GM11168 (cell line): ENCODE measurements around the gene SMIM33.
"Not testable (repeated sequence)": the region's sequence is repeated elsewhere in the genome, so short reads cannot be mapped to it uniquely, and the experiment has no call there.

Experiments
- in situ Hi-C: fragments of 300-500 bp; cut with MboI; formaldehyde crosslinking; loops from one replicate; pipeline ENCODE4 v1.12.0; 2022; ENCODE audit warnings: low sequenced_read_pairs; ENCODE audit not compliant: unreplicated experiment

SMIM33 gene

GRCh38 chr5:139470821-139471300, at the start of gene SMIM33:
TSS of gene SMIM33 (plus strand) at chr5:139471004. CDS start at chr5:139471122, 118 bp downstream.
- in situ Hi-C loops = loop anchor here (10.0 kb wide), 1 partner anchor 46 kb away; no protein-coding TSS in a partner anchor

- in situ Hi-C loops = loop anchor here (10.0 kb wide), 1 partner anchor 52 kb away; the partner anchor contains the start of gene SMIM33
These were observed 48.4 kb upstream of the SMIM33 start for GRCh38 chr5:139422307-139422893.

GRCh38 chr5:139425497-139425896, 45.3 kb upstream of the SMIM33 start:
- in situ Hi-C loops = loop anchor here (10.0 kb wide), 1 partner anchor 49 kb away; the partner anchor contains the start of gene SMIM33

- in situ Hi-C loops = loop anchor here (10.0 kb wide), 1 partner anchor 48 kb away; the partner anchor contains the start of gene SMIM33
These were observed 44.5 kb upstream of the SMIM33 start for GRCh38 chr5:139426203-139426885.

GRCh38 chr5:139430015-139430414, 40.8 kb upstream of the SMIM33 start:
- in situ Hi-C loops = no loop called here

- in situ Hi-C loops = no loop called here
These were observed 39.1 kb upstream of the SMIM33 start for GRCh38 chr5:139431706-139432105.

GRCh38 chr5:139435676-139436075, 35.1 kb upstream of the SMIM33 start:
- in situ Hi-C loops = no loop called here

GRCh38 chr5:139438707-139439012, 32.1 kb upstream of the SMIM33 start:
- in situ Hi-C loops = no loop called here

- in situ Hi-C loops = no loop called here
These were observed 31.5 kb upstream of the SMIM33 start, which contains the start of gene DNAJC18 for GRCh38 chr5:139439013-139439903. TSS of gene DNAJC18 (minus strand) at chr5:139439525. CDS start at chr5:139439445, 80 bp downstream.

GRCh38 chr5:139440416-139440815, 30.4 kb upstream of the SMIM33 start:
- in situ Hi-C loops = not testable (repeated sequence)

GRCh38 chr5:139443831-139444453, 26.9 kb upstream of the SMIM33 start:
- in situ Hi-C loops = no loop called here

GRCh38 chr5:139445325-139446170, 25.3 kb upstream of the SMIM33 start:
- in situ Hi-C loops = no loop called here

- in situ Hi-C loops = no loop called here
These were observed 23.6 kb upstream of the SMIM33 start for GRCh38 chr5:139446956-139447779.

- in situ Hi-C loops = no loop called here
These were observed 19.6 kb upstream of the SMIM33 start for GRCh38 chr5:139451176-139451575.

- in situ Hi-C loops = no loop called here
These were observed 18.7 kb upstream of the SMIM33 start for GRCh38 chr5:139451878-139452660.

GRCh38 chr5:139453683-139454567, 16.9 kb upstream of the SMIM33 start:
- in situ Hi-C loops = no loop called here
